AG04450 (cell line): ENCODE data around the gene SHISA6. TPM values are rescaled to one million over a fixed set of nuclear protein-coding genes. Genes with fewer than 3 reads are reported as not detected.

ENCODE experiments used
- CTCF ChIA-PET: fragments of 300-600, 350-600 bp; formaldehyde crosslinking; extraction: SDS; loops from one replicate; lab custom pipeline; 2022; ENCODE audit warnings: antibody characterized with exemption, inconsistent platforms; lab: Charles Lee
- POLR2A ChIA-PET: fragments of 350-600 bp; formaldehyde crosslinking; extraction: SDS; loops from one replicate; lab custom pipeline; 2021; ENCODE audit warnings: antibody characterized with exemption, inconsistent platforms; lab: Yijun Ruan, JAX
- DNase-seq: peaks from one replicate; pipeline ENCODE4 v3.0.0-alpha.2; 2011; ENCODE audit warnings: low read depth, low spot score
- H3K27ac ChIP-seq: one replicate; pipeline ENCODE4 v1.5.1; 2012; ENCODE audit warnings: low read depth, low read length, control low read depth
- H3K27me3 ChIP-seq: one replicate; pipeline ENCODE4 v1.6.0; 2012; ENCODE audit warnings: low read length; ENCODE audit not compliant: control insufficient read depth, insufficient read depth
- H3K4me3 ChIP-seq: 2 replicates; pipeline ENCODE4 v1.5.1; 2011; ENCODE audit warnings: mild to moderate bottlenecking, low read depth, low read length, control low read depth
- H3K9me3 ChIP-seq: 2 replicates; pipeline ENCODE4 v1.5.1; 2012; ENCODE audit warnings: low read length; ENCODE audit not compliant: control insufficient read depth, insufficient read depth
- polyA plus RNA-seq: library from polyadenylated mRNA; depleted of rRNA; stranded (reverse); fragments of >200 nt; gene quantifications from 2 replicates; pipeline ENCODE4 v1.2.3, GENCODE V29; 2011
- TF ChIP-seq, protein P1 (sequence below): IDR thresholded peaks from 2 replicates; pipeline ENCODE4 v1.5.1; 2011; ENCODE audit warnings: low read depth, low read length, control low read depth, inconsistent platforms

Gene SHISA6
- polyA plus RNA-seq, 1 experiment, result not detected

DNA sequence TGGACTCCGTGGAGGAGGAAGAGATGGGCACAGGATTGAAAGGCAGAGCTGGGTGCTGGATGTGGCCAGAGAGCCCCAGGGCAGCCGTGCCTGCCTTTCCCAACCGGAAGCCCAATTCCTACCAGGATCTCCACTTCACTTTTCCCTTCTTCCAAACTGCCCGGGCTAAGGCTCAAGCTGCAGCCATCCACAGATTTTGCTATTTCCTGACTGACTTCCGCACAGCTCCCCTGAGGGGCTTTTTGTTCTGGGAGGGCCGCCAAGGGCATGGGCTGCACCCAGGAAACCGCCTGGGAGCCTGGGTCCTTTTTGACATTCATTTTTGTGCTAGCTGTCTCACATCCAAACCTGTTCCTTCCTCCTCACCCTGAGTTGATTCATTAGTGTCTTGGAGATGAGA is 4.2 kb downstream of the SHISA6 start:
- TF ChIP-seq, protein P1, sequence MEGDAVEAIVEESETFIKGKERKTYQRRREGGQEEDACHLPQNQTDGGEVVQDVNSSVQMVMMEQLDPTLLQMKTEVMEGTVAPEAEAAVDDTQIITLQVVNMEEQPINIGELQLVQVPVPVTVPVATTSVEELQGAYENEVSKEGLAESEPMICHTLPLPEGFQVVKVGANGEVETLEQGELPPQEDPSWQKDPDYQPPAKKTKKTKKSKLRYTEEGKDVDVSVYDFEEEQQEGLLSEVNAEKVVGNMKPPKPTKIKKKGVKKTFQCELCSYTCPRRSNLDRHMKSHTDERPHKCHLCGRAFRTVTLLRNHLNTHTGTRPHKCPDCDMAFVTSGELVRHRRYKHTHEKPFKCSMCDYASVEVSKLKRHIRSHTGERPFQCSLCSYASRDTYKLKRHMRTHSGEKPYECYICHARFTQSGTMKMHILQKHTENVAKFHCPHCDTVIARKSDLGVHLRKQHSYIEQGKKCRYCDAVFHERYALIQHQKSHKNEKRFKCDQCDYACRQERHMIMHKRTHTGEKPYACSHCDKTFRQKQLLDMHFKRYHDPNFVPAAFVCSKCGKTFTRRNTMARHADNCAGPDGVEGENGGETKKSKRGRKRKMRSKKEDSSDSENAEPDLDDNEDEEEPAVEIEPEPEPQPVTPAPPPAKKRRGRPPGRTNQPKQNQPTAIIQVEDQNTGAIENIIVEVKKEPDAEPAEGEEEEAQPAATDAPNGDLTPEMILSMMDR, result no peak
- DNase-seq, result no peak
- ChIA-PET CTCF (no interaction called here), POLR2A (no interaction called here)
- Histone ChIP-seq H3K27ac (no peak overlapping the region), H3K9me3 (peaks cover 58% of the 10 kb centered on the region), H3K4me3 (no peak overlapping the region), H3K27me3 (peaks cover 3% of the 10 kb centered on the region)

DNA sequence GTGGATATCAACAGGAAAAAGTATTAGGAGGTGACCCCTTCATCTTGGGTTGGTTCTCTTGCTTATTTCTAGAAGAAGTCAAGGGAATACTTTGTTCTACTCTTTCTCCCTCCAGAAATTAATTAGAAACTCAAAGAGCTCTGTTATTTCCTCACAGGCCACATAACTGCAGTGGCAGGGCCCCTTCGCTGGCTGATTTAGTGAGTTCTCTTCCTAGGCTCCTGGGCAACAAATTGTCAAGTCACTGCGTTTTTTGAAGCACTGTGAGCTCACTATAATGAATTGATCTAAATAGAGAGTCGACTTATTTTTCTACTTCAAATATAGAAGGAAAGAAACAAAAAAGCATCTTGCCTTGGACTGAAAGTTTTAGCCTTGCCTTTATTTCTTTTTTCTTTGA is 4.8 kb downstream of the SHISA6 start:
- Histone ChIP-seq H3K9me3 (peaks cover 62% of the 10 kb centered on the region), H3K27me3 (peaks cover 3% of the 10 kb centered on the region), H3K4me3 (no peak overlapping the region), H3K27ac (no peak overlapping the region)
- CTCF ChIA-PET, result no interaction called here
- no peak for DNase-seq
- TF ChIP-seq, protein P1, result no peak
- POLR2A ChIA-PET, result no interaction called here

DNA sequence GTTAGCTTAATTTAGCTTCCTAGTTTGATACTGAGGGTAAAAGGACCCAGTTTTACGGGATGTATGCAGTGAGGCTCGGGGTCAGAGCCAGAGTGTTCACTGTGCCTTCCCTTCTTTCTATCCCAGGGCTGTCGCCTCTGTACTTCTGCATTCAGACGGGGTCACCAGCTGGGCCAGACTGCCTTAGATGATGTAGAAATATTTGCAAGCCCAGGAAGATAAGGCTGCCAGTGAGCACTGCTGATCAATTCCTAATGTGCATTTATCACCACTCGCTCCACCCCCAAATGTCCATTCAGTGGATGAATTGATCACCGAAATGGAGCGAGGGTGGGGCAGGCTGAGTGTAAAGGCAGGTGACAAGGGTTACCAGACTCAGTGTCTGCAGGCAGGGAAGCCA is 9.1 kb downstream of the SHISA6 start:
- H3K27me3 ChIP-seq, result no peaks in the 10 kb centered on the region
- POLR2A ChIA-PET, result no interaction called here
- DNase-seq, result no peak
- peaks cover 70% of the 10 kb centered on the region for H3K9me3 ChIP-seq
- no peak overlapping the region for H3K27ac ChIP-seq
- H3K4me3 ChIP-seq, result no peak overlapping the region
- TF ChIP-seq, protein P1, result no peak
- CTCF ChIA-PET, result no interaction called here

DNA sequence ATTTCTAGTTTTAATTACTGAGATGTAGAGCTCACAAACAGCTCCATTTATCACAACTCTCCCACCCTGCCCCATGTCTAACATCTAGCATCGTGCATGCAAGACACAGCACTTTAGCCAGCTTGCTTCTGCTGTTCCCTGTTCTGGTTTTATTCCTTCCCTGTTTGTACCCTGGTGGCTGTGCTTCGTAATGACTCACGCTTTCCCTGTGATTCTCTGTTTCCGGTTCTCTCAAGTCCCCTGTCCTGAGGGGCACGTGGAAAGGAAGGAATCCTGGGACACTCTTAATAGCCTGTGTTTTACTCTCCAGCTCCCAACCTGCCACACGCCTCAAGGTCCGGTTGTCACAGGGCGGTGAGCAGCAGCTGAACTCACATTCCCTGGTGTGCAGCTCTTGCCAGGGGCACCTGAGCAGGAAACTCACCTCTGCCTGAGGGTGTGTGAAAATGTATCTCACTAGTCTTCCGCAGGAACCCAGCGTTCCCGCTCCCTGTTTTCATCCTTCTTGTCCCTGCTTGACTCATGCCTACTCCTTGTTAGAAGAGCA is 10.6 kb downstream of the SHISA6 start:
- H3K27me3 ChIP-seq, result no peaks in the 10 kb centered on the region
- TF ChIP-seq, protein P1, result no peak
- H3K9me3 ChIP-seq, result peaks cover 76% of the 10 kb centered on the region
- no peak overlapping the region for H3K27ac ChIP-seq
- ChIA-PET POLR2A (no interaction called here), CTCF (interaction anchor here (0.6 kb wide), 1 partner anchor 50 kb away, joined by 9 read pairs; no protein-coding TSS in a partner anchor)
- no peak for DNase-seq
- H3K4me3 ChIP-seq, result no peak overlapping the region

DNA sequence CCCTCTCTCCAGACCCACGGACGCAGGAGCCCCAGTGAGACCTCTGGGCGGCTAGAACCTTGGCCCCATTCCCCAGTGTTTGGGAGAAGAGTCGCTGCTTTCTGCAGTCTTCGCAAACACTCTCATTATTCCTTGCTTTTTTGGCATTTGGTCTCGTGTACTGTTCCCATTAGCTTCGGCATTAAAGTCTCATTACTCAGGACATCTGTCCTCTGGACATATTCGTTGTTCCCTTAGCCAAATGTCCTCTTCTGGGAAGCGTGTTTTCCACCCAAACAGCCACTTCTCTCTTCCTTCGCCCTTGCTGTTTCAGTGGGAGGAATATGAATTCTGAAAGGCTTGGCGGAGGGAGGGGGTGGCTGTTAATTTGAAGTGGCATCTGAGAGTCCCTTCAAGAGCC is 11.1 kb downstream of the SHISA6 start:
- Histone ChIP-seq H3K9me3 (peaks cover 75% of the 10 kb centered on the region), H3K4me3 (no peak overlapping the region), H3K27ac (no peak overlapping the region), H3K27me3 (no peaks in the 10 kb centered on the region)
- POLR2A ChIA-PET, result no interaction called here
- no peak for DNase-seq
- TF ChIP-seq, protein P1, result no peak
- CTCF ChIA-PET, result no interaction called here
